Panc1 (cell line): ENCODE measurements around the gene ESF1.

Experiments
- POLR2AphosphoS5 ChIP-seq: IDR thresholded peaks from 2 replicates; pipeline ENCODE4 v1.6.1; 2012; ENCODE audit warnings: mild to moderate bottlenecking, low read depth, low read length, moderate library complexity
- SIN3A ChIP-seq: IDR thresholded peaks from 2 replicates; pipeline ENCODE4 v1.6.1; 2012; ENCODE audit warnings: low read depth, mild to moderate bottlenecking, low read length, moderate library complexity, borderline replicate concordance; ENCODE audit not compliant: insufficient read depth
- TF ChIP-seq, protein P1 (sequence below): fragments of 450-650 bp; IDR thresholded peaks from 2 replicates; pipeline ENCODE4 v1.5.1; 2017; ENCODE audit warnings: mild to moderate bottlenecking
- TF ChIP-seq, protein P2 (sequence below), 2 experiments: IDR thresholded peaks; 2 replicates each; pipeline ENCODE4 v1.6.1; 2011 to 2012; ENCODE audit warnings: low read depth in 2 of 2, control low read depth in 1 of 2, low read length in 1 of 2, mild to moderate bottlenecking in 1 of 2, moderate library complexity in 1 of 2; ENCODE audit not compliant: insufficient read depth in 1 of 2

DNA sequence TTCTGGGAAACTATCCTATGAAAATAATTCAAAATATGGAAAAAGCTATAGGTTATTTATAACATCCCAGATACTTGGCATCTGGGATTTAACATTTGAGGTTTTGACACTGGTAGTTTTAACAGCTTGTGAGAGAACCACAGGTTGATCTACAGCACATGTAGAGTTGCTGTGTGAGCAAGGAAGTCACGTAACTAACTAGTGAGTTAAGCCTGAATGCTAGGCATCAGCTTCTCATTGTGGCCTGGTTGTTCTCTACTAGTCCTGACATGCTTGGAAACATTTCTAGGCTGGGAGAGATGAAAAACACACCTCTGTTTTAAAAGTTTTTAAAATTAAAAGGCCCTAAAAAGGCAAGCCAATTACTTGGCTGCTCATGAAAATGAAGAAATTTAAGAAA lies 28.2 kb downstream of the ESF1 start:
- TF ChIP-seq, protein P1, sequence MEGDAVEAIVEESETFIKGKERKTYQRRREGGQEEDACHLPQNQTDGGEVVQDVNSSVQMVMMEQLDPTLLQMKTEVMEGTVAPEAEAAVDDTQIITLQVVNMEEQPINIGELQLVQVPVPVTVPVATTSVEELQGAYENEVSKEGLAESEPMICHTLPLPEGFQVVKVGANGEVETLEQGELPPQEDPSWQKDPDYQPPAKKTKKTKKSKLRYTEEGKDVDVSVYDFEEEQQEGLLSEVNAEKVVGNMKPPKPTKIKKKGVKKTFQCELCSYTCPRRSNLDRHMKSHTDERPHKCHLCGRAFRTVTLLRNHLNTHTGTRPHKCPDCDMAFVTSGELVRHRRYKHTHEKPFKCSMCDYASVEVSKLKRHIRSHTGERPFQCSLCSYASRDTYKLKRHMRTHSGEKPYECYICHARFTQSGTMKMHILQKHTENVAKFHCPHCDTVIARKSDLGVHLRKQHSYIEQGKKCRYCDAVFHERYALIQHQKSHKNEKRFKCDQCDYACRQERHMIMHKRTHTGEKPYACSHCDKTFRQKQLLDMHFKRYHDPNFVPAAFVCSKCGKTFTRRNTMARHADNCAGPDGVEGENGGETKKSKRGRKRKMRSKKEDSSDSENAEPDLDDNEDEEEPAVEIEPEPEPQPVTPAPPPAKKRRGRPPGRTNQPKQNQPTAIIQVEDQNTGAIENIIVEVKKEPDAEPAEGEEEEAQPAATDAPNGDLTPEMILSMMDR = no peak
- TF ChIP-seq POLR2AphosphoS5 (no peak), SIN3A (no peak)
- TF ChIP-seq, protein P2, sequence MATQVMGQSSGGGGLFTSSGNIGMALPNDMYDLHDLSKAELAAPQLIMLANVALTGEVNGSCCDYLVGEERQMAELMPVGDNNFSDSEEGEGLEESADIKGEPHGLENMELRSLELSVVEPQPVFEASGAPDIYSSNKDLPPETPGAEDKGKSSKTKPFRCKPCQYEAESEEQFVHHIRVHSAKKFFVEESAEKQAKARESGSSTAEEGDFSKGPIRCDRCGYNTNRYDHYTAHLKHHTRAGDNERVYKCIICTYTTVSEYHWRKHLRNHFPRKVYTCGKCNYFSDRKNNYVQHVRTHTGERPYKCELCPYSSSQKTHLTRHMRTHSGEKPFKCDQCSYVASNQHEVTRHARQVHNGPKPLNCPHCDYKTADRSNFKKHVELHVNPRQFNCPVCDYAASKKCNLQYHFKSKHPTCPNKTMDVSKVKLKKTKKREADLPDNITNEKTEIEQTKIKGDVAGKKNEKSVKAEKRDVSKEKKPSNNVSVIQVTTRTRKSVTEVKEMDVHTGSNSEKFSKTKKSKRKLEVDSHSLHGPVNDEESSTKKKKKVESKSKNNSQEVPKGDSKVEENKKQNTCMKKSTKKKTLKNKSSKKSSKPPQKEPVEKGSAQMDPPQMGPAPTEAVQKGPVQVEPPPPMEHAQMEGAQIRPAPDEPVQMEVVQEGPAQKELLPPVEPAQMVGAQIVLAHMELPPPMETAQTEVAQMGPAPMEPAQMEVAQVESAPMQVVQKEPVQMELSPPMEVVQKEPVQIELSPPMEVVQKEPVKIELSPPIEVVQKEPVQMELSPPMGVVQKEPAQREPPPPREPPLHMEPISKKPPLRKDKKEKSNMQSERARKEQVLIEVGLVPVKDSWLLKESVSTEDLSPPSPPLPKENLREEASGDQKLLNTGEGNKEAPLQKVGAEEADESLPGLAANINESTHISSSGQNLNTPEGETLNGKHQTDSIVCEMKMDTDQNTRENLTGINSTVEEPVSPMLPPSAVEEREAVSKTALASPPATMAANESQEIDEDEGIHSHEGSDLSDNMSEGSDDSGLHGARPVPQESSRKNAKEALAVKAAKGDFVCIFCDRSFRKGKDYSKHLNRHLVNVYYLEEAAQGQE (IDR thresholded peaks at IDR 0.05; ENCODE audit: insufficient read depth in 1 of 2, low read depth in 2 of 2, low read length in 1 of 2) = no peak
